Endothelial cell of umbilical vein (primary cell): ENCODE measurements around the gene LPAR3. TPM values are rescaled to one million over a fixed set of nuclear protein-coding genes. Genes with fewer than 3 reads are reported as not detected.

ENCODE experiments used
- BruUV-seq: library from RNA; stranded (reverse); fragments of 400-500 nt; replicated peaks from 2 replicates; lab custom pipeline; 2021; lab: Mats Ljungman, UMichigan
- CTCF ChIA-PET: fragments of 300-600, 350-600 bp; sonication (Branson Sonifier 250); formaldehyde crosslinking; loops from one replicate; lab custom pipeline; 2021; ENCODE audit warnings: antibody characterized with exemption, inconsistent platforms; lab: Charles Lee
- POLR2A ChIA-PET: fragments of 300-600, 350-600 bp; sonication (Branson Sonifier 250); formaldehyde crosslinking; loops from one replicate; lab custom pipeline; 2021; ENCODE audit warnings: antibody characterized with exemption, inconsistent platforms; lab: Charles Lee
- DNase-seq: peaks from one replicate; pipeline ENCODE4 v3.0.0-alpha.2; 2011; ENCODE audit warnings: low read depth, low spot score
- FAIRE-seq: peaks from 2 replicates; lab custom pipeline; 2011; peaks lifted over from hg19 to GRCh38; lab: Jason Lieb, UNC
- H2AFZ ChIP-seq: 2 replicates; pipeline ENCODE4 v1.6.0; 2012; ENCODE audit warnings: low read depth, low read length, control low read depth, inconsistent platforms
- H3K27ac ChIP-seq: 2 replicates; pipeline ENCODE4 v1.5.1; 2011; ENCODE audit warnings: low read depth, mild to moderate bottlenecking, control low read depth, low read length, moderate library complexity; ENCODE audit not compliant: insufficient read depth
- H3K27me3 ChIP-seq, 2 experiments: 2 replicates each; pipeline versions ENCODE4 v1.6.0 to v1.6.1; 2011; ENCODE audit warnings: low read length in 2 of 2, mixed read lengths in 1 of 2; ENCODE audit not compliant: control insufficient read depth in 2 of 2, insufficient read depth in 2 of 2
- H3K36me3 ChIP-seq, 2 experiments: 2 replicates in 1 of 2; 3 replicates in 1 of 2; pipeline ENCODE4 v1.5.1; 2011; ENCODE audit warnings: low read length in 2 of 2, mild to moderate bottlenecking in 1 of 2, moderate library complexity in 1 of 2; ENCODE audit not compliant: control insufficient read depth in 2 of 2, insufficient read depth in 2 of 2; ENCODE audit errors: extremely low read depth in 1 of 2
- H3K4me1 ChIP-seq: 3 replicates; pipeline ENCODE4 v1.5.1; 2011; ENCODE audit warnings: mild to moderate bottlenecking, low read length; ENCODE audit not compliant: control insufficient read depth, insufficient read depth; ENCODE audit errors: extremely low read depth
- H3K4me2 ChIP-seq: 2 replicates; pipeline ENCODE4 v1.6.1; 2011; ENCODE audit warnings: low read length, control low read depth, mixed read lengths; ENCODE audit not compliant: insufficient read depth
- H3K4me3 ChIP-seq, 3 experiments: fragments of 200-600 bp in 1 of 3; sonication (generic), shearing (Covaris generic) in 1 of 3; replicated peaks in 1 of 3; 2 replicates each; pipeline ENCODE4 v1.5.1; 2011 to 2016; ENCODE audit warnings: control low read depth in 3 of 3, low read length in 3 of 3, mild to moderate bottlenecking in 2 of 3, inconsistent platforms in 1 of 3, low read depth in 1 of 3, moderate library complexity in 1 of 3; ENCODE audit not compliant: insufficient read depth in 1 of 3
- H3K79me2 ChIP-seq: 2 replicates; pipeline ENCODE4 v1.6.0; 2012; ENCODE audit warnings: low read length, inconsistent platforms; ENCODE audit not compliant: control insufficient read depth, insufficient read depth
- H3K9ac ChIP-seq: replicated peaks from 2 replicates; pipeline ENCODE3; 2011; ENCODE audit warnings: low read length, control low read depth; ENCODE audit not compliant: insufficient read depth; ENCODE audit errors: extremely low read depth
- H3K9me1 ChIP-seq: replicated peaks from 3 replicates; pipeline ENCODE4 v1.6.0; 2011; ENCODE audit warnings: mild to moderate bottlenecking, low read length; ENCODE audit not compliant: control insufficient read depth, insufficient read depth; ENCODE audit errors: extremely low read depth
- H3K9me3 ChIP-seq: replicated peaks from 2 replicates; pipeline ENCODE4 v1.5.1; 2012; ENCODE audit warnings: low read length, inconsistent platforms; ENCODE audit not compliant: control insufficient read depth, insufficient read depth
- H4K20me1 ChIP-seq: replicated peaks from 2 replicates; pipeline ENCODE3; 2011; ENCODE audit warnings: mild to moderate bottlenecking, low read length; ENCODE audit not compliant: control insufficient read depth, insufficient read depth; ENCODE audit errors: extremely low read depth
- EZH2 ChIP-seq: IDR thresholded peaks from 2 replicates; pipeline ENCODE4 v1.6.1; 2012; ENCODE audit warnings: borderline replicate concordance, low read depth, mild to moderate bottlenecking, moderate library complexity, low read length, inconsistent platforms; ENCODE audit not compliant: severe bottlenecking
- FOS ChIP-seq: IDR thresholded peaks from 2 replicates; pipeline ENCODE4 v1.6.1; 2011; ENCODE audit warnings: mild to moderate bottlenecking, low read length, moderate library complexity, borderline replicate concordance; ENCODE audit not compliant: insufficient read depth
- GATA2 ChIP-seq: IDR thresholded peaks from 2 replicates; pipeline ENCODE4 v1.7.0; 2011; ENCODE audit warnings: low read depth, mild to moderate bottlenecking, moderate library complexity, mixed read lengths, low read length; ENCODE audit not compliant: insufficient read length, insufficient read depth
- JUN ChIP-seq: IDR thresholded peaks from 2 replicates; pipeline ENCODE4 v1.6.1; 2011; ENCODE audit warnings: borderline replicate concordance, low read depth; ENCODE audit not compliant: insufficient read length, insufficient read depth
- MYC ChIP-seq: IDR thresholded peaks from one replicate; pipeline ENCODE4 v1.6.1; 2011; ENCODE audit warnings: mild to moderate bottlenecking, low read depth, low read length
- POLR2A ChIP-seq: IDR thresholded peaks from 2 replicates; pipeline ENCODE4 v1.6.1; 2012; ENCODE audit warnings: low read depth, mild to moderate bottlenecking, control low read depth, low read length
- POLR2AphosphoS5 ChIP-seq: IDR thresholded peaks from 2 replicates; pipeline ENCODE4 v1.6.1; 2012; ENCODE audit warnings: low read depth, mild to moderate bottlenecking, control low read depth, low read length, moderate library complexity; ENCODE audit not compliant: insufficient read depth
- dilution Hi-C: fragments of 300-500 bp; cut with MboI; formaldehyde crosslinking; loops from one replicate; pipeline ENCODE4 v1.15.0; 2019; ENCODE audit warnings: low sequenced_read_pairs; ENCODE audit not compliant: extremely low pct_ligation_motif_present
- intact Hi-C: fragments of 100-400 bp; cut with micrococcal nuclease; formaldehyde crosslinking; loops from one replicate; pipeline ENCODE4 v1.10.0; 2022
- polyA plus RNA-seq, 4 experiments: library from polyadenylated mRNA; depleted of rRNA in 3 of 4; stranded (reverse) in 3 of 4; unstranded in 1 of 4; fragments of >200 nt; gene quantifications; 2 replicates each; pipeline versions ENCODE4 v1.2.1 to v1.2.3, GENCODE V29; 2011 to 2012; ENCODE audit warnings: missing spikeins in 1 of 4
- total RNA-seq: library from RNA; stranded (reverse); gene quantifications from 2 replicates; pipeline ENCODE4 v1.2.3, GENCODE V29; 2021
- TF ChIP-seq, protein P1 (sequence below): IDR thresholded peaks from 2 replicates; pipeline ENCODE4 v1.6.1; 2011; ENCODE audit not compliant: insufficient read depth, insufficient read length
- TF ChIP-seq, protein P2 (sequence below), 2 donors: IDR thresholded peaks; 1 replicate in 1 of 2; 2 replicates in 1 of 2; pipeline ENCODE4 v1.5.1; 2011; ENCODE audit warnings: low read length in 2 of 2, mild to moderate bottlenecking in 2 of 2, moderate library complexity in 2 of 2, control low read depth in 1 of 2, inconsistent platforms in 1 of 2, low read depth in 1 of 2; ENCODE audit not compliant: insufficient read depth in 1 of 2; ENCODE audit errors: extremely low read depth in 1 of 2

Gene LPAR3
- total and polyA plus RNA-seq, 2 donors (not counting 3 experiments of a cell fraction or from before 2014, with no cell fraction given), result not detected

DNA sequence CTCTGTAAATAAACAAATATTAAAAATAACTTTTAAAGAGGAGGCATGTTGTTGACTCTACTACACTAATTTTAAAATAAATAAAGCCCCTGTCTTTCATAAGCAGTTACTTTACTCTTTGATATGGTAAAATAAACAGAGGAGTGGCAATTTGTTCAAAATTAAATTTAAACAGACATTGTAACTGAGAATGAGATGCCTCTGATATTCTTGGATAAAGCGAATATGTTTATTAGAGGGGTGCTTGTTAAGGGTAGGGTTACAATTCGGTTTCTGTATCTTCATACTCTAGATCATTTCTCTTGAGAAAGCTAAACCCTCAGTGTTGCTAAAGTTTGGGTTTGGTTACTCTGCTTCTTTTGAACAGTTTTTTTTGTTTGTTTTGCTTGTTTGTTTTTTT lies 19.6 kb downstream of the LPAR3 start:
- H3K9me1 ChIP-seq, result no peaks in the 10 kb centered on the region
- CTCF ChIA-PET, result no interaction called here
- no peak overlapping the region for H3K4me3 ChIP-seq
- no TSS peak for BruUV-seq
- TF ChIP-seq, protein P1, sequence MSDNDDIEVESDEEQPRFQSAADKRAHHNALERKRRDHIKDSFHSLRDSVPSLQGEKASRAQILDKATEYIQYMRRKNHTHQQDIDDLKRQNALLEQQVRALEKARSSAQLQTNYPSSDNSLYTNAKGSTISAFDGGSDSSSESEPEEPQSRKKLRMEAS, result no peak
- TF ChIP-seq POLR2AphosphoS5 (no peak), MYC (no peak), JUN (no peak), POLR2A (no peak)
- H2AFZ ChIP-seq, result no peak overlapping the region
- no peaks in the 10 kb centered on the region for H3K4me1 ChIP-seq
- H3K27ac ChIP-seq, result no peak overlapping the region
- H4K20me1 ChIP-seq, result no peaks in the 10 kb centered on the region
- no peak for FAIRE-seq
- dilution Hi-C loops, result no loop called here
- DNase-seq, result no peak
- H3K36me3 ChIP-seq, result no peaks in the 10 kb centered on the region
- H3K9me3 ChIP-seq, result no peaks in the 10 kb centered on the region
- H3K79me2 ChIP-seq, result no peaks in the 10 kb centered on the region
- intact Hi-C loops, result no loop called here
- POLR2A ChIA-PET, result no interaction called here
- no peak overlapping the region for H3K9ac ChIP-seq
- no peak overlapping the region for H3K4me2 ChIP-seq
- peaks cover 5 to 18% of the 10 kb centered on the region in 2 experiments for H3K27me3 ChIP-seq

DNA sequence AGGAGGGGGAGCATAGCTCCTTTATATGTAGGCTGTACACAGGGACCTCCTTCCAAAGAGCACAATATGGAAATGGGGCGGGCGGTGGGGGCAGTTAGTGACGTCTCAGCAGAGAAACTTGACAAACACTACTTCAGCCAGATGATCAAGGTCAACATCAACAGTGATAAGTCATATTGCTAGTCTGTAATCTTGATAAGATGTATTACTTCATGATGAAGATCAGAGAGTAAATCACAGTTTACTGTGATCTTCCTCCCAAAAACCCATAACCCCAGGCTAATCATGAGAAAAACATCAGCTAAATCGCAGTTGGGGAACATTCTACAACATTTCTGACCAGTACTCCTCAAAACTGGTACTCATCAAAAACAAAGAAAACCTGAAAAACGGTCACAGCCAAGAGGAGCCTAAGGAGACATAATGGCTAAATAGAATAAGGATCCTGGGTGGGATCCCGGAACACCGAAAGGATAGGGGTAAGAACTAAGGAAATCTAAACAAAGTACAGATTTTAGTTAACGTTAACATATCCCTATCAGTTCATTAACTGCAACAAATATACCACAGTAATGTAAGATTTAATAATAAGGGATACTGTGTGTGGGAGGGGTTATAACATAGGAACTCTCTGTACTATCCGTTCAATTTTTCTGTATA lies 20.2 kb downstream of the LPAR3 start:
- Histone ChIP-seq H3K36me3 (no peaks in the 10 kb centered on the region), H3K27me3 (peaks cover 5 to 18% of the 10 kb centered on the region in 2 experiments), H3K9ac (no peak overlapping the region), H2AFZ (no peak overlapping the region), H3K9me1 (no peaks in the 10 kb centered on the region), H3K79me2 (no peaks in the 10 kb centered on the region), H3K4me1 (no peaks in the 10 kb centered on the region), H3K4me3 (no peak overlapping the region), H3K9me3 (no peaks in the 10 kb centered on the region), H3K27ac (no peak overlapping the region), H4K20me1 (no peaks in the 10 kb centered on the region), H3K4me2 (no peak overlapping the region)
- TF ChIP-seq JUN, result no peak
- TF ChIP-seq MYC, result no peak
- TF ChIP-seq POLR2AphosphoS5, result no peak
- no peak for TF ChIP-seq FOS
- no peak for TF ChIP-seq POLR2A
- no peak for TF ChIP-seq GATA2
- no peak for TF ChIP-seq EZH2
- TF ChIP-seq, protein P1, result no peak
- TF ChIP-seq, protein P2, sequence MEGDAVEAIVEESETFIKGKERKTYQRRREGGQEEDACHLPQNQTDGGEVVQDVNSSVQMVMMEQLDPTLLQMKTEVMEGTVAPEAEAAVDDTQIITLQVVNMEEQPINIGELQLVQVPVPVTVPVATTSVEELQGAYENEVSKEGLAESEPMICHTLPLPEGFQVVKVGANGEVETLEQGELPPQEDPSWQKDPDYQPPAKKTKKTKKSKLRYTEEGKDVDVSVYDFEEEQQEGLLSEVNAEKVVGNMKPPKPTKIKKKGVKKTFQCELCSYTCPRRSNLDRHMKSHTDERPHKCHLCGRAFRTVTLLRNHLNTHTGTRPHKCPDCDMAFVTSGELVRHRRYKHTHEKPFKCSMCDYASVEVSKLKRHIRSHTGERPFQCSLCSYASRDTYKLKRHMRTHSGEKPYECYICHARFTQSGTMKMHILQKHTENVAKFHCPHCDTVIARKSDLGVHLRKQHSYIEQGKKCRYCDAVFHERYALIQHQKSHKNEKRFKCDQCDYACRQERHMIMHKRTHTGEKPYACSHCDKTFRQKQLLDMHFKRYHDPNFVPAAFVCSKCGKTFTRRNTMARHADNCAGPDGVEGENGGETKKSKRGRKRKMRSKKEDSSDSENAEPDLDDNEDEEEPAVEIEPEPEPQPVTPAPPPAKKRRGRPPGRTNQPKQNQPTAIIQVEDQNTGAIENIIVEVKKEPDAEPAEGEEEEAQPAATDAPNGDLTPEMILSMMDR (IDR thresholded peaks at IDR 0.05; ENCODE audit: extremely low read depth in 1 of 2, insufficient read depth in 1 of 2, low read depth in 1 of 2, low read length in 2 of 2), result no peak
- intact Hi-C loops, result no loop called here
- CTCF ChIA-PET, result no interaction called here
- DNase-seq (no peak), FAIRE-seq (no peak)
- no TSS peak for BruUV-seq
- POLR2A ChIA-PET, result no interaction called here
- dilution Hi-C loops, result no loop called here
